ENCODE results near the gene GPATCH4.
"Not testable (repeated sequence)": the region's sequence is repeated elsewhere in the genome, so short reads cannot be mapped to it uniquely, and the experiment has no call there.

The GPATCH4 gene

DNA sequence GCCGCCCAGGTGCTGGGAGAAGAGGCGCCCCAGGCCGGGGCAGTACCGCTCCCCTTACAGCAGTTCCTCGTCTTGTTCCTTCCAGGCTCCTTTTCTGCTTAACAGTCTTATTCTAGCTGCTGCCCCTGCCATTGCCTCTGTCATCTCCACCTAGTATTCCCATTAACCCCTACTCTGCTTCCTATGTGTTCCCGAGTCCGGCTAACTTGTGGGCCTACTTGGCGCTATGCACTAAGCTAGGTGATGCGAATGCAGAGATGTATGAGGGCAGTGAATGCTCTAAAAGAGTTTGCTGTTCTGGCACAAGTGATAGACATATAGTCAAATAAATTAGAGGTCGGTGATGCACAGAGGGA is 28.6 kb downstream of the GPATCH4 start:
- DNase-seq: no peak

DNA sequence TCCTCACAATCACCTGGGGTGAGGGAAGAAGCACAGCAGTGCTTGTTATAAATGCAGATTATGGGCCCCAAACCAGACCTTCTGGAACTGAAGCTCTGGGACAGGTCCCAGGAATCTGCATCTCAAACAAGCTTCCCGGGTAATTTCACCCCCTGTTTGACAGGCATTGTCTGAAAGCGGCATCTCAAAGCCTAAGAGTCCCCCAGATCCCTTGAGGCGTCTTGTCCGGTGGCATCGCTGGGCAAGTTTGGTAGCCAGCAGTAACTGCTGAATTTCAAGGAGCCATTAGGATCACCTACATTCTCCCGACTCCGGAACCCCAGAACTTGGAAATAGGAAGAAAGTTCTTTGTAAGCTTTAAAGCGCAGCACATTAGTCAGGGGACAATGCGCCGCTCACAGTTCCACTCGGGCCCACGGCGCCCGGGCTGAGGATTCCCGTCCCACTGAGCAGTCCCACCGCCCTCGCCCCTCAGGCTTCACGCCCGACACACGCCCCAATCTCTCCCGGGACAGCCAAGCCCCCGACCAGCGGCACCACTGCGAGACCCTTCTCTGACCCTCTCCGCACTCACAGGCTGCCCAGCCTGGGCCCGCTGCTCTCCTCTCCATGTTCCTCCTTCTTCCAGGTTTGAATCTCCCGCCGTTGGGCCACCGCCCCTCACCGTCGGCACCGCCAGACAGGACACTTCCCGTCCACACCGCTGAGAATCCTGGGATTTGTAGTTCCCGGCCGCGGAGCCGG is 29.2 kb downstream of the GPATCH4 start, which contains the start of gene IQGAP3:
TSS of gene IQGAP3 (minus strand) at position 647 of the 744 bp plus-strand sequence. CDS start at position 611, 36 bp downstream.
- DNase-seq: peak; percentile 71

DNA sequence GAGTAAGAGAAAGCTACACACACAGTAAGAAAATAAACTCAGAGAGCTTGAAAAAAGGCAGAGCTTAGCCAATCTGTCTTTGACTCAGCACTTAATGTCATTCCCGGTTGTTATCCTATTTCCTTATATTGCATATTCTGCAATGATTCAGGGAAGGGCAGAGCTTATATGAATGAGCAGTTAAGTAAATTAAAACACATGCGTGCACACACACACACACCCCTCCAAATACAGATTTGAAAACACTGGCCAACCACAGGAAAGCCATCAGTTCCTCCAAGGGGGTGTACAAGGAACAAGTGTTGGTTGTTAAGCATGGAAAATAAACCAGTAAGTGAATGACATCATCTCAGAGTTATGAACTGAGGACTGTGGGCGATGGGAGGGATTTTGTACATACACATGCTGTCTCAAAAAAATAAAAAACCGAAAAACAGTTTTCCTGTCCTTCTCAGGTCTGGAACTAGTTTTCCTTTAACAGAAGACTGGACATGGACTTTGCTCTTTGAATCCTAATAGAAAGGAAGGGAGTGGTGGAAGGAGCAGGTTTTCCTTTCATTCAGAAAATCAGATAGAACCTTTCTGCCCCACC is 29.9 kb downstream of the GPATCH4 start:
- no peak for DNase-seq

DNA sequence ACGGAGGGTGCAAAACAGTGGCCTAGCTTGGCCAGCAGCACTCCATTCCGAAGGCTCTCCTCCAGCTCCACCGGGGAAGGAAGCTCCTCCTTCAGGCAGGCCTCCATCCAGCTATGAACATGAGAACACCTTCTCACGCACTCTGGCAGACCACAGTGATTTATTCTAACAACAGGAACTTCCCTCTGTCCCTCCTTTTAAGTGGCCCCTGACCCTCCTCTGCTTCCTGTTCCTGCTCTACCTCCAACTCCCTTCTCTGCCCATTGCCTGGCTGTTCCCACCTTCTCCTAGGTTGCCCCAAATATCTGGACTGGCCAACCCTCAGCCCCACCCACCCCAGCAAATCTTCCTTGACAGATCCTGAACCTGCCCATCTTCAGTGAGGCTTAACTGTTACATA is 34.8 kb downstream of the GPATCH4 start:
- DNase-seq: no peak

DNA sequence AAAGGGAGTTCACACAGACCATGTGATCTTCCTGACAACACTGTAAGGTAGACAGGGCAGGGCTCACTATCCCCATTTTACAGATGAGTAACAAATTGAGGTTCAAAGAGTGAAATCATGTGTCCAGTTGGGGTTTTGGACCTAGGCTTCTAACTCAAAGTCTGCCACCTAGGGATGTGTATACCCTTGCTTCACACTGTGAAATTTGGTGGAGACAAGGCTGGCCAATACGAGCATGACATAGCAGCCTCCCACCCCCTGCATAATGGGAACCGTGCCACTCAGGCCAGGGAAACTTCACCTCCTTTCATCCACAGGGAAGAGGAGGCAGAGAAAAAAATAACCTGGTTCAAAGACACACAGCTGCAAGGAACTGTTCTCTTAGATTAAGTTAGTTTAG is 35.8 kb downstream of the GPATCH4 start:
- DNase-seq: no peak

DNA sequence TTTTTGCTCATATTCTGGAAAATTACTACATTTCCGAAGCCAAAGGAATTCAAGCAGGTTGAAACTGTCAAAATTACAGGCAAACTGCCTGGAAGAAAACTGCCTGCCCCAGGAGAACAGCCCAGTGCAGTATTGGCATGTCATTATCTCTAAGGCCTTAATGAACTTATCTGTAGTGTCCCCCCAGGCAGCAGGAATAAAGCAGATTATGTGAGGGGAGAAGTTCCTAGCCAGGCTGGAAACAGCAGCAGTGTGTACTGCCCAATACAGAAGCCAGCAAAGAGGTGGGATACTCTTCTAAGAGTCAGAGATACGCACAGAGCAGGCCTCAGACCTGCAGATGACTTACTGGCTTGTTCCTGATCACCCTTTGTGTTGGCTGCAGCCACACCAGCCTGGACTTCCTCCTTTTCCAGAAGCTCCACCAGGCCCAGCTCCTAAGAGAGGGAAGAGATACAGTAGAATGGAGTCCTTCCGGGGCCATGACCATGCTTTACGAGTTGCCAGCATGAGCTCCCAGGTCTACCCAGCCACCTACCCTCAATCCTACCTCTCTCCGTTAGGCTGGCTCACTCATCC is 40.6 kb downstream of the GPATCH4 start:
- no peak for DNase-seq

DNA sequence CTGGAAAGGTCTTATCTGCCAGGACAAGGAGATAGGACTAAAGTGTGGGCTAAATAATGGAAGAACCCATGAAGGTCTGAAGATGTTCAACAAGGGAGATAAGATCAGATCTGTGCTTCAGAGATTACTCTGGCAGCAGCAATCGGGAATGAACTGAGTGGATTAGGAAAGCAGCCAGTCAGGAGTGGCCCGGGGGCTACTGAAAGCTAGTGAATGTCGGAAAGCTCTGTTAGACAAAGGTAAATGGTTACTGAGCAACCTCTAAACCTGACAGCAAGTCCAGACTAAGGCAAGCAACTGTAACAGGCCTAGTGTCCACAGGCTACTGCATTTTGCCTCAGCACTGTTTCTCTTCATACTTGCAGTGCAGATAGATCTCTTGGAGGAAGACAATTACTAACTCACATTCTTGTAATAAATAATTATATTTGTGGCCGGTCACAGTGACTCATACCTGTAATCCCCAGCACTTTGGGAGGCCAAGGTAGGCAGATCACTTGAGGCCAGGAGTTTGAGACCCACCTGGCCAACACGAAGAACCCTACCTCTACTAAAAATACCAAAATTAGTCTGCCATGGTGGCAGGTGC is 41.4 kb downstream of the GPATCH4 start:
- DNase-seq: no peak

DNA sequence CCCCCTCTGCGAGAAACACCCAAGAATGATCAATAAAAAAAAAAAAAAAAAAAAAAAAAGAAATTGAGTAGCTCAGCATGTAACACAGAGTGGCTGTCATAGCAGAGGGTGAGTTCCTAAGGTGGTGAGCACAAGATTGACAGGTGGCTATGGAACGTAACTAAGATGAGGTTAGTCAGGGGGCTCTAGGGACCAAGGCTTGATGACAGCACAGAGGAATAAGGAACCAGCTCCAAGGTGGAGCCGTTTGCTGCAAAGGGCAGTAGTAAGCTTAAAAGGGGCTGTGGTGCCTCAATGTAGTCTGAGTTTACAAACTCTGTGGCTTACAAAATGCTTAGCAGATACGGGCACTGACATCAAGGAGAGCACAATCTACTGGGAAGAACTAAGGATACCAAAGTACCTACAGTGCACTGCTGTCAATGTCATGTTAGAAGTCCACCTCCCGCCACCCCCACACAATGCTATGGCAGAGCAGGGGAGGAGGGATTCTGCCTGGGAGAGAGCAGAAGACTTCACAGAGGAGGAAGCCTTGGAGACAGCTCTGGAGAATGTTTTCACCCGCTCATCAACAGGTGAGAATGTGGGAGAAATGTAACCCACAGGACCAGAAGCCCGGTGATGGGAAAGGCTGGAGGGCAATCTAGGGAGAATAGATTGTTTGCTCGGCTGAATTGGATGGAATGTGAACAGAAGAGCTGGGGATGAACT is 42.0 kb downstream of the GPATCH4 start:
- no peak for DNase-seq

DNA sequence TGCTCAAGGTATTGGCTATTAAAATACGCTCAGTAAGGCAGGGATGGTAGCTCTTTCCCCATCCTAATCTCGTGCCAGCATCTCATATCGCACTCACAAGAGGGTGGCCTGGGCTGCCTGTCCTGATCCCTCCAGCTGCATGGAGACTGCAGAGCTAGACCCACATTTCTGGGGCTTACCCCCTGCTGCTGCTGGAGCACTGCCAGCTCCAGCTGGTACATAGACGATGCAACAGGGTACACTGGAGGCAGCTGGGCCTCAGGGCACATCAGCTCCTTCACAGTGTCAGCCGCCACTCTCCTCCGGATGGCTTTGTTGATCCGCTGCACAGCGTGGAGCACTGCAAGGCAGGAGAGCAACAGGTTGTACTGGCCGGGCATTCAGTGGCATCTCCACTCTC is 44.9 kb downstream of the GPATCH4 start:
- DNase-seq: no peak

DNA sequence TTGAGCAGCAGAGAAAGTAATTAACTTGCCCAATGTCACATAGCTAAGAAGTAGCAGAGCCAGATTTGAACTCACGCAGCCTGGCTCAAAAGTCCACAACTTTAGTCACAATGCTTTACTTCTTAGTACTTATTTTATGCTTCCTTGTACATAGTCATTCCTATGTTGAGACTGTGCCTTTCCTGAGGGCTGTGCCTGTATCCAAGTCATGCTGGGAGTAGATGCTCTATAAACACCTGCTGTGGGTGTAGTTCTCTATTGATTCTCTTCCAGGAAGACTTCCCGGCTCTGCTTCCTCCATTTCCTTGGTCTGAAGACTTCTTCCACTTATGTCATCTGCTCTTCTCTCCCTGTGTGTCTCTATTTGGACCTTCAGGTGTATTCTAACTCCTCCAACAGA is 45.6 kb downstream of the GPATCH4 start:
- DNase-seq: no peak

DNA sequence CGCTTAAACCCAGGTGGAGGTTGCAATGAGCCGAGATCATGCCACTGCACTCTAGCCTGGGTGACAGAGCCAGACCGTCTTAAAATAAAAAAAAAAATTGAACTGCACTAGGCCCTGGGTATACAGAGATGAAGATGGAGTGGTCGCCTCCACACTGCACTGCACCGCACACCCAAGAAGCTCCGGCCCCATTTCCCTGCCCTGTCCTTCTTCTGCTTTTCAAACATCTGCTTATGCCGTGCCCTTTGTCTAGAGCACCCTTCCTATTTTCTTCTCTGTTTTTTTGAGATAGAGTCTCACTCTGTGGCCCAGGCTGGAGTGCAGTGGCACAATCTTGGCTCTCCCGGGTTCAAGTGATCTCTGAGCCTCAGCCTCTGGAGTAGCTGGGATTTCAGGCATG is 46.3 kb downstream of the GPATCH4 start:
- DNase-seq: no peak

DNA sequence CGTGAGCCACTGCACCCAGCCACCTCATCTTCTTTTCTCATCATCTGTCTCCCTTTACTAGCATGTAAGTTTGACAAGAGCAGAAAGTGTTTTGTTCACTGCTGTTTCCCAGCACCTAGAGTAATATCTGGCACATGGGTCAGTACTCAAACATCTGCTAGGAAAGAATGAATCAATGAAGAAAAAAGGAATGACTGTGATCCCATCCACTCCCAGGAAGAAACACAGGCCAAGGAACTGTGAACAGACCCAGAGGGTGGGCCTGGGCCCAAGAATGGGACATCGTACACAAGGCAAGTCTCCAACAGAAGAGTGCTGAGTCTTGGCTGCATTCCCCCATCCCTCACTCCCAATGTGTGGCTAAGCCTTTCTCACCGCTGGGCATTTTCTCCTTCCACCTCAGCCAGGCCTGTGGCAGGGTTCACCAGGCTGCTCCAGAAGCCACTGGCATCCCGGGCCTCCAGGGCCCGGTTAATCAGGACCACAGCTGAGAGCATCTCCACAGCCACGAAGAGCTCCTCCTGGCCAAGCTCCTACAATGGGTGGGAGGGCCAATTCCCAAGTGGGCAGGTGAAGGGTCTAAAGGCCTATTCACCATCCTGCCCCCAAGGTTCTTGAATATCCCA is 47.3 kb downstream of the GPATCH4 start:
- DNase-seq: no peak

DNA sequence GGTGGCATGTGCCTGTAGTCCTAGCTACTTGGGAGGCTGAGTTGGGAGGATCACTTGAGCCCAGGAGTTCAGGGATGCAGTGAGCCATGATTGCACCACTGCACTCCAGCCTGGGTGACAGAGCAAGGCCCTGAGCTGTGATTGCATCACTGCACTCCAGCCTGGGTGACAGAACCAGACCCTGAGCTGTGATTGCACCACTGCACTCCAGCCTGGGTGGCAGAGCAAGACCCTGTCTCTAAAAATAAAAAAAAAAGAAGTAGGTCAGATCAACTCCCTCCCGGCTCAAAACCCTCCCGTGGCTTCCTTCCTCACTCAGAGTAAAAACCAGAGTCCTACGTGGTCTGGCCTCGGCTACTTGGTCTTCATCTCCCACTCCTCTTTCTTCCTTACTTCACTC is 48.3 kb downstream of the GPATCH4 start:
- DNase-seq: not testable (repeated sequence)

DNA sequence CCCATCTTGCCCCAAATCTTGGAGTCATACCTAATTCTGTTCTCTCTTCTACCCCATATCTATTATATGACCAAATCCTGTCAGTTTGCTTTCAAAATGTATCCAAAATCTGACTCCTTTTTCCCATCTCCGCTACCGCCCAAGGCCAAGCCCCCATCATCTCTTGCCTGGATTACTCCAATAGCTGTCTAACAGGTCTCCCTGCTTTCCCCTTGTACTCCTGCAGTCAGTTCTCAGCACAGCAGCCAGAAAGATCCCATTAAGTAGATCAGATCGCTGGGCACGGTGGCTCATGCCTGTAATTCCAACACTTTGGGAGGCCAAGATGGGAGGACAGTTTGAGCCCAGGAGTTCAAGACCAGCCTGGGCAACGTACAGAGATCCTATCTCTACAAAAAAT is 48.8 kb downstream of the GPATCH4 start:
- DNase-seq: no peak

DNA sequence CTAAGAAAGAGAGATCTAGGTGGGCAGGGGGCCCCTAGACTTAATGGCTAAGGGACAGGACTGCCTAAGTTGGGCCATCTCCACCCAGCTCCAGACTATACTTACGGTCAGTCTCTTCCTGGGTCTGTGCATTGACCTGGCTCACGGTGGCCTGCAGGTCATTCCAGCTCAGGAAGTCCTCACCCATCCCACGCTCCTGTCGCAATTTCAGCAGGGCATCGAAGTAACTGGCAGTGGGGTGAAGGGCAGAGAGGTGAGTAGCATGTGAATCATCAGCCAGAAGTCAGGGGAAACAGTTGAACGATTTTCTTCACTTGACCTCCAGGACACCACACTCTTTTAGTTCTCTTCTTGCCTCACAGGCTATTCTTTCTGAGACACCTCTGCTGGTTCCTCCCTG is 49.4 kb downstream of the GPATCH4 start:
- no peak for DNase-seq

DNA sequence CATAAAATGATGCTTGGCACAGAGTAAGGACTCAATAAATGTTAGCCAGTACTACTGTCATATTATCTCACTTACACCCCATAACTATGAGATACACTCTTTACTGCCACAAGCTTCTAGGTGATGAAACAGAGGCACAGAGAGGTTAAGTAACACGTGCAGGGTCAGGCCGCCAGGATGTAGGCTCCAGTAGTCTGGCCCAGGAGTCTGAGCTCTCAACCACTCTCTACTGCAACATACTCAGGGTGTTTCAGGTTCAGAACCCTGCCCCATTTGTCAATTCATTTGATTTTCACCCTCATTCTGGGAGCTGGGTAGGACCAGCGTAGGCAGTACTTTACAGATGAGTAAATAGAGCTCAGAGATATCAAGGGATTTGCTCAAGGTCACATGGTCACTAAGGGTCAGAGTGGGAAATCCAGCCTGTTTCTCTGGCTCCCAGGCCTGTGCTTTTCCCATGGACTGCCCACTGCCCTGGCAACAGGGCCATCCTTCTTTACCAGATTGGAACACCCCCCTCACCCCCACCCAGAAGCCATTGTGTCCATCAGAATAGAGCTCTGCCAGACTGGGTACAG is 50.1 kb downstream of the GPATCH4 start:
- DNase-seq: no peak

DNA sequence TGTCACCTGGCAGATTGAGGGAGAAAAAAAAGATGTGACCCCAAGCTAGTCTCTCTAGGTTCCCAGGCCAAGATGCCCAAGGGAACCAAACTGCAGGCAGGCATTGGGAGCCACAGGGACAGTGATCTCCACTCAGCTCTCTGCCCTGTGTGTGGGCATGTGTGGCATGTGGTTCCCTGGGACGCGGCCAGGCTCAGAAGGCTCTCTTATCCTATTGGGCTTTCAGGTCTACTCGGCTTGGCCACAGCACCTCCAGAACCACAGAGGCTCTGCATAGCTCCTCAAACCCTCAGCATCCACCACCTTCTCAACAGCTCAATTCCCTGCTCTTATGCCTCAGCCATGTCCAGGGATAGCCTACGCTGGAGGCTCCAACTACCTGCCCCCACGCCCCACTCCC is 50.9 kb downstream of the GPATCH4 start:
- no peak for DNase-seq

DNA sequence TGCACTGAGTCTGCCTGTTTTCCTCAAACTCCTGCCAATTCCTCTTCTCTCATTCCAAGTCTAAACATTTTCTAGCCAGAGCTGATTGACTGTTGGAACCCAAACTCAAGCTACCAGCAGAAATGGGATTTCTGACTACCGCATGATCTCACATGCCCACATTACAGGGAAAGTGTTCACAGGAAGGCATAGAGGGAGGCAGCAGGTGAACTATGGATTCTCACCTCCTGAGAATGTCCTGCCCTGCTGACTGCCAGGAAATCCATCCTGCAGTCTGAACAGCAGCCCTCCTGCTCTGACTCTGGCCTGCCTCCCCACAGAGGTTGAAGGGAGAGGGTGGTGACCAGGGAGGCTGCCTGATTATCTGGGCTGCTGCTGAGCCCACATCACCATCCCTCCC is 51.4 kb downstream of the GPATCH4 start:
- DNase-seq: no peak

DNA sequence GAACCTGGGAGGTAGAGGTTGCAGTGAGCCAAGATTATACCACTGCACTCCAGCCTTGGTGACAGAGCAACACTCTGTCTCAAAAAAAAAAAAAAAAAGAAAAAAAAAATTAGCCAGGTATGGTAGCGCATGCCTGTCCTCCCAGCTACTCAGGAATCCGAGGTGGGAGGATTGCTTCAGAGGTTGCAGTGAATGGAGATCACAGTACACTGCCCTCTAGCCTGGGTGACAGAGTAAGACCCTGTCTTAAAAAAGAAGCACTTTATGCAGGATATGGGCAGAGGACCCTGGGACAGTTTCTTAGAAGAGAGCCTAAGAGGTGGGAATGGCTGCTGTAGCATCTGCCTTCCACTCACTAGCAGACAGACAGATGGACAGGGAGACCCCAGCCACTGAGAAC is 51.9 kb downstream of the GPATCH4 start:
- DNase-seq: no peak

DNA sequence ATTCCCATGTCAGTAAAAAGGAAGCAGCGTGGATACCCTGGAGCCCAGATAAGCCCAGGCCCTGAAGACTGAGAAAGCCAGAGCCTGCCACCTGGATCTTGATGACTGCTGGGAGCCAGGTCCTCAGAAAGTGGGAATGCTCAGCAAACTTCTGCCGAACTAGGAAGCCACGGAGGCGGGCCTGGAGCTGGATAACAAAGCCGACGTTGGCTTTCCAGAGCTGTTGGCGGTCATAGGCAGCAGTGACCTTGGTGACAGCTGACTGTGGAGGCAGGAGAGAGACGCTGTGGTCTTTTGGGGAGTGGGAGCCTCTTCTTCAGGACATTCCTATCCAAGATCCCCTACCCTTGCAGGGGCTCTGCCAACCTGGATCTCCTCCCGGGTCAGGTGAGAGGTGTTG is 53.3 kb downstream of the GPATCH4 start:
- DNase-seq: no peak

DNA sequence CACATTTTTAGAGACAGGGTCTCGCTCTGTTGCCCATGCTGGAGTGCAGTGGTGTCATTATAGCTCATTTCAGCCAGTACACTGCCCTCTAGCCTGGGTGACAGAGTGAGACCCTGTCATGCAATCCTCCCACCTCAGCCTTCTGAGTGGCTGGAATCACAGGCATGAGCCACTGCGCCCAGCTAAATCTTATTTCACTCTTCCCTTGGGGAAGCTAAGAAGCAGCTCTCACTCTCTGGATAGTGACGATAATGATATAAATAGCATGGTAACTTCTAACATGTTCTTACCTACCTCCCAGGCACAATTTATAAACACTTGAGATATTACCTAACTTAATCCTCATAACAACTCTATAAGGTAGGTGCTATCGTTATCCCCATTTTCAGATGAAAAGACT is 53.8 kb downstream of the GPATCH4 start:
- DNase-seq: no peak

DNA sequence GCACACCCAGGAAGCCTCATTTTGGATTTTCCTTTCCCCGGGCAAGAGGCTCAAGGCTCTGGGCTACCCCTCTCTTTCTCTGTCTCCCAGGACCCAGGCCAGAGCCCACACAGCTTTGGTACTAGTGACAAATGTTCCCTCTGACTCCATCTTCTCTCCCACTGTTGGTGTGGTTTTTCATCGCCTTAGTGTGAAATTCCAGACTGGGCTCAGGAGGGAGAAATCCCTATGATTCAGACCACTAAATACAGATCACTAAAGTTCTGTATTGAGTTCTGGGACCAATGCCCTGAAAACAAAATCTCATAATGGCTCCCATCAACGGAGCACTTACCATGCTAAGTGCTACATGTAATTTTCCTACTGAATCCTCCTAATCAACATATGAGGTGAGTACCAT is 55.0 kb downstream of the GPATCH4 start:
- no peak for DNase-seq

All from CD4-positive, alpha-beta T cell treated with Interleukin-6 for 4 hours (primary cell).